Brain microvascular endothelial cell (primary cell): ENCODE measurements around the gene GRAMD1A.

Experiments used
- DNase-seq: peaks from one replicate; pipeline ENCODE4 v3.0.0-alpha.2; 2020
- H3K27ac ChIP-seq: fragments of 250-450 bp; sonication (Bioruptor Pico); 2 replicates; pipeline ENCODE4 v1.5.1; 2020; ENCODE audit warnings: mild to moderate bottlenecking, moderate library complexity
- H3K27me3 ChIP-seq: fragments of 250-450 bp; sonication (Bioruptor Pico); replicated peaks from 2 replicates; pipeline ENCODE4 v1.5.1; 2020; ENCODE audit warnings: mild to moderate bottlenecking
- H3K36me3 ChIP-seq: fragments of 250-450 bp; sonication (Bioruptor Pico); replicated peaks from 2 replicates; pipeline ENCODE4 v1.5.1; 2020; ENCODE audit warnings: mild to moderate bottlenecking
- H3K4me3 ChIP-seq: 2 replicates; pipeline ENCODE4 v1.5.1; 2011; ENCODE audit warnings: low read depth, mild to moderate bottlenecking, control low read depth, low read length, moderate library complexity
- in situ Hi-C: cut with HindIII; loops from 2 replicates; pipeline ENCODE4 v1.10.0; 2017; ENCODE audit warnings: low sequenced_read_pairs, low pct_ligation_motif_present
- TF ChIP-seq, protein P1 (sequence below): IDR thresholded peaks from 2 replicates; pipeline ENCODE4 v1.5.1; 2011; ENCODE audit warnings: low read depth, mild to moderate bottlenecking, moderate library complexity, low read length, control low read depth, inconsistent platforms; ENCODE audit errors: missing control alignments

Gene GRAMD1A

DNA sequence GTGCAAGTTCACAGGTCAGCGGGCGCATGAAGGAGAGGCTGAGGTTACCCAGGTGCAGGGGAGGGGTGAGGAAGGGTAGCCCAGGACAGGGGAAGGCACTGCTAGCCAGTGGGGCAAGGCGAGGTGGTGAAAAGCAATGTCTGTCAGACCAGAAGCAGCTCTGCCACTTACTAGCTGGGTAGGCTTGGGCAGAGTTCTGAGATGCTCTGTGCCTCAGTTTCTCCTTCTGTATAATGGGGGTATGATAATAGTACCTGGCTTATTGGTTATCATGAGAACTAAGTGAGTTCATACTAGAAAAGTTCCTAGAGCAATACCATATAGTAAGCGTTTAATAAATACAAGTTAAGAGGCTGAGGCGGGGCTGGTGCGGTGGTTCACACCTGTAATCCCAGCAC, 15.8 kb downstream of the GRAMD1A start:
- TF ChIP-seq, protein P1, sequence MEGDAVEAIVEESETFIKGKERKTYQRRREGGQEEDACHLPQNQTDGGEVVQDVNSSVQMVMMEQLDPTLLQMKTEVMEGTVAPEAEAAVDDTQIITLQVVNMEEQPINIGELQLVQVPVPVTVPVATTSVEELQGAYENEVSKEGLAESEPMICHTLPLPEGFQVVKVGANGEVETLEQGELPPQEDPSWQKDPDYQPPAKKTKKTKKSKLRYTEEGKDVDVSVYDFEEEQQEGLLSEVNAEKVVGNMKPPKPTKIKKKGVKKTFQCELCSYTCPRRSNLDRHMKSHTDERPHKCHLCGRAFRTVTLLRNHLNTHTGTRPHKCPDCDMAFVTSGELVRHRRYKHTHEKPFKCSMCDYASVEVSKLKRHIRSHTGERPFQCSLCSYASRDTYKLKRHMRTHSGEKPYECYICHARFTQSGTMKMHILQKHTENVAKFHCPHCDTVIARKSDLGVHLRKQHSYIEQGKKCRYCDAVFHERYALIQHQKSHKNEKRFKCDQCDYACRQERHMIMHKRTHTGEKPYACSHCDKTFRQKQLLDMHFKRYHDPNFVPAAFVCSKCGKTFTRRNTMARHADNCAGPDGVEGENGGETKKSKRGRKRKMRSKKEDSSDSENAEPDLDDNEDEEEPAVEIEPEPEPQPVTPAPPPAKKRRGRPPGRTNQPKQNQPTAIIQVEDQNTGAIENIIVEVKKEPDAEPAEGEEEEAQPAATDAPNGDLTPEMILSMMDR = no peak

DNA sequence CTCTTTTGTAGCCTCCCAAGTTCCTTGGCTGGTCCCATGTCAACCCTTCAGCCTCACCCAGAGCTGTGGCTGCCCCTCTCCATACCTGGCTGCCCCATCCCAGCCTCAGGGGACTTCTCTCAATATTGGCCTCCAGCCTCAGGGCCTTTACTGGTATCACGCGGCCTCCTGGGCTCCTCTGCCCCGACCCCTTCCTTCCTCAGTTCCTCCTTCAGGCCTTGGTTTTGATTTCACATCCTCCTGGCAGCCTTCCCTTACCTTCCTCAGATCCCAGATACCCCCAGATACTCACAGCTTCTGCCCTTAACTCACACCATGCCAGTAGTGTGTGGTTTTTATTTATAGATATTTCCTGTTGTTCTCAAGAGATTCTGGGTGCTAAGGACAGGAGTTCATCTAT, 17.4 kb downstream of the GRAMD1A start:
- DNase-seq = no peak
- Histone ChIP-seq H3K27ac (no peak overlapping the region), H3K36me3 (peaks cover 61% of the 10 kb centered on the region), H3K4me3 (no peak overlapping the region), H3K27me3 (no peaks in the 10 kb centered on the region)
- in situ Hi-C loops = no loop called here
- TF ChIP-seq, protein P1 = no peak

More for the DNA sequence above, 15.8 kb downstream of the GRAMD1A start:
- DNase-seq = no peak
- in situ Hi-C loops = no loop called here
- no peaks in the 10 kb centered on the region for H3K27me3 ChIP-seq
- no peak overlapping the region for H3K27ac ChIP-seq
- H3K36me3 ChIP-seq = peaks cover 55% of the 10 kb centered on the region
- no peak overlapping the region for H3K4me3 ChIP-seq

DNA sequence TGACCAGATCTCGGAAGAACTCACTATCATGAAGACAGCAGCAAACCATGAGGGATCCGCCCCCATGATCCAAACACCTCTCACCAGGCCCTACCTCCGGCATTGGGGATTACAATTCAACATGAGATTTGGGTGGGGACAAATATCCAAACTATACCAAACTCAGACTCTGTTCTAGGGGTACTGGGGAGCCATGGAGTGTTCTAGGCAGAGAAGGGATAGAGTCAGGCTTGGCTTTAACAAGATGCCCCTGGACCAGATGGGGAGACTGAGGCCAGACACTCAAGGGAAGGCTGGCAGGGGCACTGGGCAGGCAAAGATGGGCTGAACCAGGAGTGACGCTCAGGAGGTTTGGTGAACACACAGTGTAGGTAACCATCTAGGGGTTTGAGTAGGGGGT, 18.3 kb downstream of the GRAMD1A start:
- Histone ChIP-seq H3K36me3 (peaks cover 67% of the 10 kb centered on the region), H3K4me3 (no peak overlapping the region), H3K27me3 (no peaks in the 10 kb centered on the region), H3K27ac (no peak overlapping the region)
- in situ Hi-C loops = no loop called here
- TF ChIP-seq, protein P1 = no peak
- DNase-seq = no peak

DNA sequence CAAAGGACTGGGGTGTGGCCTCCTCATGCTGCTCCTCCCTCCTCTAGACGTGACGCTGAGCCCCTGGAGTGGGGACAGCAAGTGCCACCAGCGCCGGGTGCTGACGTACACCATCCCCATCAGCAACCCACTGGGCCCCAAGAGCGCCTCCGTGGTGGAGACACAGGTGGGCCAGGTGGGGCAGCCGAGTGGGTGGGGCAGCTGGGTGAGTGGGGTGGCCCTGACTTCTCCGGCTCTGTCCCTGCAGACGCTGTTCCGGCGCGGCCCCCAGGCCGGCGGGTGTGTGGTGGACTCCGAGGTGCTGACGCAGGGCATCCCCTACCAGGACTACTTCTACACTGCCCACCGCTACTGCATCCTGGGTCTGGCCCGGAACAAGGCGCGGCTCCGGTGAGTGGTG, 19.0 kb downstream of the GRAMD1A start:
- H3K27ac ChIP-seq = no peak overlapping the region
- H3K36me3 ChIP-seq = peaks cover 70% of the 10 kb centered on the region
- no peaks in the 10 kb centered on the region for H3K27me3 ChIP-seq

DNA sequence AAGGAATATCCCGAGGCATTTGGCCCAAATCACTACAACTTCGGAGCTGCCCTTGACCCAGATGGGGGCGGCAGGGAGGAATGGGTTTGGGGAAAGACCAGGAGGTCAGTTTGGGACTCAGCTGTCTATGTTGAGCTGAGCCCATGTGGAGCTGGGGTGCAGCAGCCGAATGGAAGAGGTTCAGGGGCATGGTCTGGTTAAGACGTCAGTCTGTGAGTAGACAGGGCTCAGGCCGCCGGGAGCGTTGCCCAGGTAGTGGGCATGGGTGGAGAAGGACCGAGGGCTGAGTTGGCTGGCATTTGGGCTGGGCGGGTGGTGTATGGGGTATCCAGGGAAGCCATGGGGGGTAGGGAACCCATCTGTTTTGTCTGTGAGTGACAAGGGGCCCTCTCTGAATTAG, 20.9 kb downstream of the GRAMD1A start:
- Histone ChIP-seq H3K36me3 (peaks cover 73% of the 10 kb centered on the region), H3K4me3 (no peak overlapping the region), H3K27ac (no peak overlapping the region), H3K27me3 (no peaks in the 10 kb centered on the region)
- TF ChIP-seq, protein P1 = no peak
- in situ Hi-C loops = no loop called here
- DNase-seq = no peak

More for the DNA sequence above, 19.0 kb downstream of the GRAMD1A start:
- in situ Hi-C loops = no loop called here
- DNase-seq = no peak
- no peak overlapping the region for H3K4me3 ChIP-seq
- TF ChIP-seq, protein P1 = no peak

DNA sequence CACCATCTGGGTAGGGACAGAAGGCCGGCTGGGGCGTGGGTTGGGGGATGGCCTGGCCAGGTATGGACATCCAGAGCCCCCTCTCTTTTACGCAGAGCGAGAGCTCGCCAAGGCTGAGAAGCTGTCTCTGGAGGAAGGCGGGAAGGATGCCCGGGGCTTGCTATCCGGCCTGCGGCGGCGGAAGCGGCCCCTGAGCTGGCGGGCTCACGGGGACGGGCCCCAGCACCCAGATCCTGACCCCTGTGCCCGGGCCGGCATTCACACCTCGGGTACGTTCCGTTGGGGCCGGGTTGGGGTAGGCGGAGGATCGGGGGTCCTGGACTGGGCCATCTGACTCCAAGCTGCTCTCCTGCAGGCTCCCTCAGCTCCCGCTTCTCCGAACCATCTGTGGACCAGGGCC, 21.5 kb downstream of the GRAMD1A start:
- no peak overlapping the region for H3K27ac ChIP-seq
- TF ChIP-seq, protein P1 = no peak
- H3K4me3 ChIP-seq = no peak overlapping the region
- no peaks in the 10 kb centered on the region for H3K27me3 ChIP-seq
- H3K36me3 ChIP-seq = peaks cover 74% of the 10 kb centered on the region
- in situ Hi-C loops = no loop called here
- no peak for DNase-seq
